Ishikawa (cell line): Measurements from ENCODE around the gene CACNA1H.

Source experiments
- CEBPB ChIP-seq: IDR thresholded peaks from 2 replicates; pipeline ENCODE4 v1.6.1; 2012
- CREB1 ChIP-seq: IDR thresholded peaks from 2 replicates; pipeline ENCODE4 v1.6.1; 2012; ENCODE audit warnings: low read depth
- EGR1 ChIP-seq: IDR thresholded peaks from 2 replicates; pipeline ENCODE4 v1.6.1; 2012
- EP300 ChIP-seq: IDR thresholded peaks from 2 replicates; pipeline ENCODE4 v1.6.1; 2012; ENCODE audit warnings: borderline replicate concordance
- FOXM1 ChIP-seq: IDR thresholded peaks from 2 replicates; pipeline ENCODE4 v1.6.1; 2012; ENCODE audit warnings: low read depth, borderline replicate concordance
- NFIC ChIP-seq: IDR thresholded peaks from 2 replicates; pipeline ENCODE4 v1.6.1; 2012
- RAD21 ChIP-seq: IDR thresholded peaks from 2 replicates; pipeline ENCODE4 v1.6.1; 2012; ENCODE audit warnings: low read depth
- TAF1 ChIP-seq: IDR thresholded peaks from 2 replicates; pipeline ENCODE4 v1.6.1; 2012; ENCODE audit warnings: low read depth, mild to moderate bottlenecking
- TCF12 ChIP-seq: IDR thresholded peaks from 2 replicates; pipeline ENCODE4 v1.6.1; 2012; ENCODE audit warnings: low read depth
- TEAD4 ChIP-seq: IDR thresholded peaks from 2 replicates; pipeline ENCODE4 v1.6.1; 2012
- YY1 ChIP-seq: IDR thresholded peaks from 2 replicates; pipeline ENCODE4 v1.6.1; 2012; ENCODE audit warnings: low read depth
- ZBTB7A ChIP-seq: IDR thresholded peaks from 2 replicates; pipeline ENCODE4 v1.6.1; 2012; ENCODE audit warnings: low read depth
- TF ChIP-seq, protein P1 (sequence below): IDR thresholded peaks from 2 replicates; pipeline ENCODE4 v1.6.1; 2012
- TF ChIP-seq, protein P2 (sequence below): IDR thresholded peaks from 2 replicates; pipeline ENCODE4 v1.6.1; 2012; ENCODE audit warnings: low read depth, mild to moderate bottlenecking
- TF ChIP-seq, protein P3 (sequence below): IDR thresholded peaks from 2 replicates; pipeline ENCODE4 v1.6.1; 2012

CACNA1H gene

DNA sequence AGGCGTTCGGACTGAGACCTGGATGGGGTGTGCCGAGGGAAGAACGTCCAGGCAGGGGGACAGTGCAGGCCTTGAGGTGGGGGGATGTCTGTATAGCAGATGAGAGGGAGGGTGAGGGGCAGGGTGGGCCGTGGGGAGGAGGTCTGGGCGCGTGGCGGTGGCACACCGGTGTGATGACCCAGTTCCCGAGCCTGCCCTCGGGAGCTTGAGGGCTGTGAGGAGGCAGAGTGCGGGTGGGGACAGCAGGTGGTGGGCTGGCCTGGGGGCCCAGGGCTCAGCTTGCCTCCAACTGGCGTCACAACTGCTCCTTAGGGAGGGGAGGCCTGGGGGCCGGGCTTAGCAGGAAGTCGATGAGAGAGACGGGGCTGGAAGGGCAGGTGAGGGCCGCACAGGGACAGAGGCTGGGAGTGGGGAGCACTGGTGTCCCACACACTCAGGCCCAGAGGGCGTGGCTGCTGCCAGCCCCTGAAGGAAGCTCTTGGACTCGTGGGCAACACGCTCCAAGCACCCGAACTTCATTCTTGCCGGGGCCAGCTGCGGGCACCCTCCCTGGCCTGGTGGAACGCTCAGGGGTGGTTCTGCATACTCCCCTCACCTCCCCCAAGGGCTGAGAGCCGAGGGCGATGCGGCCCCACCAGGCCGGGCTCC is 6.5 kb downstream of the CACNA1H start:
- no peak for TF ChIP-seq YY1
- no peak for TF ChIP-seq FOXM1
- TF ChIP-seq NFIC, result no peak
- no peak for TF ChIP-seq ZBTB7A
- TF ChIP-seq EGR1, result no peak
- no peak for TF ChIP-seq TEAD4
- TF ChIP-seq, protein P1, sequence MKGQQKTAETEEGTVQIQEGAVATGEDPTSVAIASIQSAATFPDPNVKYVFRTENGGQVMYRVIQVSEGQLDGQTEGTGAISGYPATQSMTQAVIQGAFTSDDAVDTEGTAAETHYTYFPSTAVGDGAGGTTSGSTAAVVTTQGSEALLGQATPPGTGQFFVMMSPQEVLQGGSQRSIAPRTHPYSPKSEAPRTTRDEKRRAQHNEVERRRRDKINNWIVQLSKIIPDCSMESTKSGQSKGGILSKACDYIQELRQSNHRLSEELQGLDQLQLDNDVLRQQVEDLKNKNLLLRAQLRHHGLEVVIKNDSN, result no peak
- TF ChIP-seq, protein P2, sequence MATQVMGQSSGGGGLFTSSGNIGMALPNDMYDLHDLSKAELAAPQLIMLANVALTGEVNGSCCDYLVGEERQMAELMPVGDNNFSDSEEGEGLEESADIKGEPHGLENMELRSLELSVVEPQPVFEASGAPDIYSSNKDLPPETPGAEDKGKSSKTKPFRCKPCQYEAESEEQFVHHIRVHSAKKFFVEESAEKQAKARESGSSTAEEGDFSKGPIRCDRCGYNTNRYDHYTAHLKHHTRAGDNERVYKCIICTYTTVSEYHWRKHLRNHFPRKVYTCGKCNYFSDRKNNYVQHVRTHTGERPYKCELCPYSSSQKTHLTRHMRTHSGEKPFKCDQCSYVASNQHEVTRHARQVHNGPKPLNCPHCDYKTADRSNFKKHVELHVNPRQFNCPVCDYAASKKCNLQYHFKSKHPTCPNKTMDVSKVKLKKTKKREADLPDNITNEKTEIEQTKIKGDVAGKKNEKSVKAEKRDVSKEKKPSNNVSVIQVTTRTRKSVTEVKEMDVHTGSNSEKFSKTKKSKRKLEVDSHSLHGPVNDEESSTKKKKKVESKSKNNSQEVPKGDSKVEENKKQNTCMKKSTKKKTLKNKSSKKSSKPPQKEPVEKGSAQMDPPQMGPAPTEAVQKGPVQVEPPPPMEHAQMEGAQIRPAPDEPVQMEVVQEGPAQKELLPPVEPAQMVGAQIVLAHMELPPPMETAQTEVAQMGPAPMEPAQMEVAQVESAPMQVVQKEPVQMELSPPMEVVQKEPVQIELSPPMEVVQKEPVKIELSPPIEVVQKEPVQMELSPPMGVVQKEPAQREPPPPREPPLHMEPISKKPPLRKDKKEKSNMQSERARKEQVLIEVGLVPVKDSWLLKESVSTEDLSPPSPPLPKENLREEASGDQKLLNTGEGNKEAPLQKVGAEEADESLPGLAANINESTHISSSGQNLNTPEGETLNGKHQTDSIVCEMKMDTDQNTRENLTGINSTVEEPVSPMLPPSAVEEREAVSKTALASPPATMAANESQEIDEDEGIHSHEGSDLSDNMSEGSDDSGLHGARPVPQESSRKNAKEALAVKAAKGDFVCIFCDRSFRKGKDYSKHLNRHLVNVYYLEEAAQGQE, result no peak
- no peak for TF ChIP-seq CREB1
- TF ChIP-seq, protein P3, sequence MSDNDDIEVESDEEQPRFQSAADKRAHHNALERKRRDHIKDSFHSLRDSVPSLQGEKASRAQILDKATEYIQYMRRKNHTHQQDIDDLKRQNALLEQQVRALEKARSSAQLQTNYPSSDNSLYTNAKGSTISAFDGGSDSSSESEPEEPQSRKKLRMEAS, result no peak
- TF ChIP-seq TAF1, result no peak
- no peak for TF ChIP-seq EP300
- TF ChIP-seq TCF12, result no peak
- TF ChIP-seq CEBPB, result no peak
- TF ChIP-seq RAD21, result no peak

DNA sequence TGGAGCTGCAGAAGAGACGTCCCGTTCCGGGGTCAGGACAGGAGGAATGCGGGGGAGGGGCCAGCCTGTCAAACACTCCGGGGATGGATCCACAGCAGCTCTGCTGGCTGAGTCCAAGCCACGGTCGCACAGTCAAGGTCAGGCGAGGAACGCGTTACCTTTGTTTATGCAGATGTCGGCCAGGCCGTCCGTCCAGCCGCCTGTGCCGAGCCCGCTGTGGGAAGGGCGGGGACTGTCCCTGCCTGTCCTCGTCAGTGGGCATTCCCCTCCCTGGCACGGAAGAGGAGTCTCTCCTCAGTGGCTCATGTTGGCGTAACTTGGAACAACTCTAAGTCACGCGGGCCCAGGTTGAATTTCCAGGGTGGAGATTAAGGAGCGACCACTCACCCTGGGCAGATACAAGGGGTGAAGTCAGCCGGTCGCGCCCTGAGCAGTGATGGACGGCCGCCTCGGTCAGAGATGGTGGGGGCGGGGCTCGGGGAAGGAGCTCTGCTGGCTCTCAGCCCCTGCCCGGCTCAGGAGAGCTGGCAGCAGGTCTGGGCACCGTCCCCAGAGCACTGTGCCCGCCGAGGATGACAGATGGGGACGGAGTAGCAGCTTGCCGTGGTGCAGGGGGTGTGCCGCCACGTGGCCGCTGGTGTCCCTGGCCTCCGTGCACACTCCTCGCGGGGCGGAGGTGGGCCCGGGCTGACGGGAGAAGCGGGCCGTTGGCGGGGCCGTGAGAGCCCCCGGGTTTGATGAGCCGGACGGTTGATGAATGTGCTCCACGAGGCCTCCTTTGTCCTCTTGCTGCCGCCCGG is 7.3 kb downstream of the CACNA1H start:
- TF ChIP-seq TCF12 (no peak), EGR1 (no peak), RAD21 (no peak), YY1 (no peak), FOXM1 (no peak), TEAD4 (no peak), TAF1 (no peak), ZBTB7A (no peak), CREB1 (no peak), NFIC (no peak), CEBPB (no peak), EP300 (no peak)
- TF ChIP-seq, protein P3, result no peak
- TF ChIP-seq, protein P1, result no peak
- TF ChIP-seq, protein P2, result no peak

DNA sequence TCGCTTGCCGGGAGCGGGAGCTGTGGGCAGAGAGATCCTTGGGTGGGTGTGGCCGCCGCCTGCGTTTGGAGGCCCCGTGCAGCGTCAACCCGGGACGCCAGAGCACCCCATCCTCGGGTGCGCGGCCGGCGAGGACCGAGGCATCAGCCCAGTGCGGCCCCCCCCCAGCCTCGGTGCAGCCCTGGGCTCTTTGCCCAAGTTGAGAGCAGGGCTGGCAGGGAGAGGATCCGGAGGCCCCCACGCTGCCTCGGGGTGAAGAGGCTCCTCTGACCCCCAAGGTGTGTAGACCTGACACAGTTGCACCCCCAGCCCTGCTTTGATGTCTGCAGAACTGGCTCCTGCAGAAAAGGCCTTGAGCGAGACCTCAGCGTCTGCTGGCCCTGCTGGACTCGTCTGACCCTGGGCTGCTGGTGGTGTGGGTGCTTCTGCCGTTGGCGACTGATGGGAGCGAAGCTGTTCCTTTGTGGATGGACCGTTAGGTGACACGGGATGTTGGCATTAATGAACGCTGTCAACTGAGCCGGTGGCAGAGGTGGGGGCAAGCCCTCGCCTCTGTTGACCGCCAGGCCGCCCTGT is 8.0 kb downstream of the CACNA1H start:
- TF ChIP-seq RAD21, result no peak
- no peak for TF ChIP-seq TAF1
- TF ChIP-seq EP300, result no peak
- TF ChIP-seq TCF12, result no peak
- TF ChIP-seq, protein P1, result no peak
- TF ChIP-seq EGR1, result no peak
- no peak for TF ChIP-seq CEBPB
- TF ChIP-seq, protein P2, result no peak
- no peak for TF ChIP-seq NFIC
- no peak for TF ChIP-seq TEAD4
- TF ChIP-seq, protein P3, result no peak
- no peak for TF ChIP-seq YY1
- TF ChIP-seq FOXM1, result no peak
- TF ChIP-seq ZBTB7A, result no peak
- TF ChIP-seq CREB1, result no peak
